GM21360 (cell line): ENCODE results near the gene MIB1.

Experiments
- ATAC-seq: cut with Tn5 transposase; IDR thresholded peaks from one replicate; pipeline ENCODE4 v1.9.1; 2021; ENCODE audit warnings: mild to moderate bottlenecking, moderate library complexity; ENCODE audit not compliant: unreplicated experiment

Gene MIB1

DNA sequence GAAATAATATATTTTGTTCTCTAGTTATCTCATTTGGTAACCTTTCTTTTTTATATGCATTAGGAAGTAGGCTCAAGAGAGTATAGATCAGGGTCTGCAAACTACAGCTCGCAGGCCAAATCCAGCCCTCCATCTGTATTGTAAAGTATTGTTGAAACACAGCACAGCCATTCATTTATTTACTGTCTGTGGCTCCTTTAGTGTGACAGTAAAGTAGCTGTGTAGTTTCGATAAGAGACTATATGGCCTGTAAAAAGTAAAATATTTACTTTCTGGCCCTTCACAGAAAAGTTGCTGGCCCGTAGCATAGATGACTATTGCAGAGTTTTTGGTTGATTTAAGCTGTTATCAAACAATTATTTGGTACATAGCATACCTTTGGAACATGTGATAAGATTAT lies 67.6 kb downstream of the MIB1 start:
- ATAC-seq: no peak

DNA sequence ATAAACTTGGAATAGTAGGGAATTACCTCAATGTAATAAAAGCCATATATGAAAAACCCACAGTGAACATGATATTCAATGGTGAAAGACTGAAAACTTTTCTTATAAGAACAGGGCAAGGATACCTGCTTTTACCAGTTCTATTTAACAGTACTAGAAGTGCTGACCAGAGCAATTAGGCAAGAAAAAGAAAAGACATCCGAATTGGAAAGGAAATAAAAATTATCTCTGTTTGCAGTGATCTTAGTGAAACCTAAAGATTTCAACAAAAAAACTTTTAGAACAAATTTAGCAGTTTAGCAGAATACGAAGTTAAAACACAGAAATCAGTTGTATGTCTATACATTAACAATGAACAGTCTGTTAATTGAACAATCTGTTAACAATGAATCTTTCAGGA lies 69.1 kb downstream of the MIB1 start:
- no peak for ATAC-seq

DNA sequence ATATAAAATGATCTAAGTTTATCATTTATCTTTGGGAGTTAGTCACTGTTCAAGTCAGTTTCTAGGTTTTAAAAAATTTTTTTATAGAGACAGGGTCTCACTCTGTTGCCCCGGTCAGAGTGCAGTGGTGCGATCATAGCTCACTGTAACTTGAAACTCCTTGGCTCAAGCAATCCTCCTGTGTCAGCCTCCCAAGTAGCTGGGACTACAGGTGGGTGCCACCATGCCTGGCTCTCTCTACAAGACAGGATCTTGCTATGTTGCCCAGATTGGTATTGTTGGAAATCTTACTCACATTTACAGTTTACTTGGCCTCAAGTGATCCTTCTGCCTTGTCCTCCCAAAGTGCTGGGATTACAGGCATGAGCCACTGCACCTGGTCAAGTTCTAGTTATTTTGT lies 74.5 kb downstream of the MIB1 start:
- no peak for ATAC-seq

DNA sequence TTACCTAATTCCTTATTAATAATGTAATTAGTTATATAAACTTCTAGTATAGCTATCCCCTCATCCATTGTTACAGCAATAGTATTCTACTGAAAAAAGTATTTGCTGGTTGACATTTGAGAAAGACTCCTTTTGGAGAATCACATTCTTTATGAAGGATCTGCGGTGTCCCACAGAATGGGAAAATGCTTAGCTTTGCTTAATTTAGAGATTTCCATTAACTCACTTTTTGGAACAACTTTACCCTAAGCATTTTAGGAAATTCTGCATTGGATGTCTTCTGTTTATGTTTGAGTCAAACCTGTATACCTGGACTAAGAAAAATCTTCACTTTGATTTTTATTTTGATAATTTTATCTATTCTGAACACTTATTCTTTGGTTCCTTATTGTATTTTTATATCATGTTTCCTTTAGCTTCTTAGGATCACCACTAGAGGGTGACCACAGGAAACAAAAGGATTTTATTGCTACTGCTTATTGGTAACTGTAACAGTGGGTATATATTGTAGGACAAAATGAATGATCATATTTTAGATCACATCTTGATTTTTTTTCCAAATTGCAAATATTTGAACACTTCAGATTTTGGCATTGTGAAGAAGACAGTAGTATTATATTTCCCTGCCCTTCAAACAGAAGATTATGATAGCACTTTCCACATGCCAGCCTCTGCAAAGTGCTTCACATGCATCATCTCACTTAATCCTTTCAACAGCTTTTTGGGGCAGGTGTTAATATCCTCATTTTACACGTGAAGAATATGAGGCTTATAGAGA lies 79.6 kb downstream of the MIB1 start:
- ATAC-seq: no peak

DNA sequence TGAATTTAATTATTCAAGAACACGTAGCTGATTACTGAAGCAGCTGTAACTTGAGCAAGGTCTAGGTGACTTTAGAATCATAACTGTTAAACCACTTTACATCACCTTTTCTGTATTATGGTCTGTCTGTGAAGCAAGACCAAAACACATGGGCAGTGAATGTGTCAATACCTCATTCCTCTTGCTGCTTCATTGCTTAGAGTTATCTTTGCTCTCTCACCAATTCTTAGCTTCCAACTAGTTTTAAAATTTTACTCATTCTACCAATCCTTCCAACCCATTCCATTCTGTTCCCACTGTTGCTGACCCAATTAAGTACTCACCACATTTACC lies 80.2 kb downstream of the MIB1 start:
- no peak for ATAC-seq

DNA sequence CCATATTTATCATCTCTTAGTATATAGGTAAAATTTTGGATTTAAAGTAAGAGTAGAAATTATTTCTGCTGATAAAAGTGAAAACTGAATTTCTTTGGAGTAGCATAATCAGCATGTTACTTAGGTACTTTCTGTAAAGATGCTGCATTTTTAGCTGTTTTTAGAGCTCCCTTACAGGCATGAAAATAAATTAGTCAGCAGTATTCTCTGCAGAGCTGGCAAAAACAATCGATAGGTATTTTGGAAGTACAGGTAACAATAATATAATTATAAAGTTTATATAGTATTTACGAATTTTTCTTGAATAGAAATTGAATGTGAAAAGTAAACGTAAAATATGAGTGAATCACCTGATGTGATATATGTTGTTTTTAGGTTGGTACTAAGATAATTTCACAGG lies 83.3 kb downstream of the MIB1 start:
- ATAC-seq: no peak

DNA sequence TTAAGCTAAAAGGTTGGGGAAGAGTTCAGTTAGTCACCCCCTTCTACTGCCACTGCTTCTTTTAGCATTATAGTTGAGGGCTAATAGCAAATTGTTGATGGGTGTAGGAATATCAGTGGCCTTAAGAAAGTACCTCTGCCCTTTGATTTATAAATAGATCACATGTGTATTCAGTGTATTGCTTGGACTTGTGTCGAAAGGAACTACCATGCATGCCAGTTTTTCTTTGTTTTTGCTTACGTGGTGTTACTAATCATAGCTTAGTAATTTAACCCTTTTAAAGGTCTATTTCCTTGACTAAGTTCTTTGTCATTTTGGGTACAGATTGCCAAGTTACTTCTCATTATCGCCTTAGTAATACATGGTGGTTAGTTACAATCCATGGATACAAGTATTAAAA lies 85.6 kb downstream of the MIB1 start:
- ATAC-seq: no peak

DNA sequence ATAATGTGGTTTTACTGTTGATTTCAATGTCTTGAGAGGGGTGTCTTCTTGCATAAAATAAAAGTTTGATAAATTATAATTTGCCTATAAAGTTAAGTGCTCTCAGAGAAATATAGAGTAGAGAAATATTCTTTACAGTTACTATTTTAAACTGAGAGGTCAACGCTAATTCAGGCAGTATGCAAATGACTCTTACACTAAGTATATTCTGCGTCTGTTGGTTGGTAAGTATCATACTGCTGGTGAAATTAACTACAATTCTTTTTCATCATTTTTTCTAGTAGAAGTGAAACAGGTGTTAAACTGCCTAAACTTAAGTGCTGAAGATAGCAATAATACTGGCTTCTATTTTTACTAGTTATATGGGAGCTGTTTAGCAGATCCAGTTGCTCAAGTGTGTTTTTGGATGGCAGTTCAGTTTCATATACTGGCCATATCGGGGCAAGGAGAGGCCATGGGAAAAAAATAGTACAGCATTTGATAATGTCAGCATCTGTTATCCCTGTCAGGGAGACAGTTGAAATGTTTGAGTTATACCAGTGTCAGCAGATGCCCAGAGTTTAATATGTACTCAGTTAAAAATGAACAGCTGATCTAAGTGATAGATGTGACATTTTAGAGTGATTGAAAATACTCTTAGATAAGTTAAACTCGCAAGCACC lies 86.2 kb downstream of the MIB1 start:
- no peak for ATAC-seq

DNA sequence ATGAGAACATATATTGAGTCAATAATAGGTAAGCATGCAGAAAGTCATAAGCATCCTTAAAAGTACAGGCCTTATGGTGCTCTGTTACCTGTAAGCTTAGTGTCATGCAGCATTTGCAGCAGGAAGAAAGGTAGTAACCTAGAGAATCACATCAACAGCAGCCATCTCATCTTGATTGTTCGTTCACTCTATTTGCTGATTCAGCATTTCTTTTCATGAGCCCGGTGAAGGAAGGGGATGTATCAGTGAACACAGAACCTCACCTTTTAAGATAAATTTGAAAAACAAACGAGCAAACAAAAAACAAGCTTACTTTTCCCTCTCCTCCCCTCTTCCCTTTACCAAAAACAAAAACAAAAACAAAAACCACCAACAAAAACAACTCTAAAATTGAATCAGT lies 89.9 kb downstream of the MIB1 start:
- ATAC-seq: no peak

DNA sequence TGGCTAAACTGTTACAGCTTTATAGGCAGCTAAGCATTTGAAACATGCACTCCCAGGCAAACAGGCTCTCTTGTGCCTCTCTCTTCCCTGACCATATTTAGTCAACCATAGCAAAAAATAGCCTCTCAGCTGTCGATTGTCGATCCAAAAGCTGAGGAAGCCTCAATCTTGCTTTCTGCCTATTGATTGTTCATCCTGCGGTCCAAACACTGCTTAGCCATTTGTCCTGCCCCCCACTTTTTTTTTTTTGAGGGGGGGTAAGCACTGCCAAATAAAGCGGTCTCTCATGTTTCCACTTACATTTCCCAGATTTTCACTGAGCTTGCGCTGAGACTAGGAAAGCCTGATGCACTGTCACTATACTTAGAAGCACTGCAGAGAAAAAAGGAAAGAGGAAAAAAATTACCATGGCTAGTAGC lies 90.8 kb downstream of the MIB1 start:
- no peak for ATAC-seq

DNA sequence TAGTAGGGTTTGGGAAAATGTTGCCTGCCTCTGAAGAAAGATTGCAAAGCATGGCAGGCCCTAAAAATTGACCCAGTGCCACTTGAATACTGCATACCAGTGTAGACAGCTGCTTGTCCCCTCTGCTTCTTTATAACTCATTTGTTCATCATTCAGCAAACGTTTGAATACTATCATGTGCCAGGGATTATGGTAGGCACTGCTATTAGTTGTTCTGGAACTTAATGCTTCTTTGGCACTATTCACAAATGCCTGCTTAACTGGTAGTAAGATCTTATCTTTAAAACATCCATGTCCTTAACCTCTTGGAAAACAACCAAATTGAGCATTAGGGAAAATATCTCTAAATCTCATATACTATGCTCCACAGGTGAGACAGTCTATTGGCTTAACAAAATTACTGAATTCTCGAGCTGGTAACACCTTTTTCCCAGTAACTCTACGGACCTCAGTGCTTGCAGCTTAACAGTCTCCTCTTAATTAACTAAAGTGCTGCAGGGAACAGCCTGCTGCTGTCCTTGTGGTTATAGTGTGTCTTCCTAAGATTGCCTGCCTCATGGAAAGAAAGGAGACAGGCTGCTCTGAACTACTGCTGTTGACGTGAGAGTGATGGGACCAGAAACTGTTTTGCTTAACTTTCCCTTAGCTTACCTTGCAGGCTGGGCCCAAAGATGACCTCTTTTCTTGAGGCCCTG lies 93.2 kb downstream of the MIB1 start:
- no peak for ATAC-seq

DNA sequence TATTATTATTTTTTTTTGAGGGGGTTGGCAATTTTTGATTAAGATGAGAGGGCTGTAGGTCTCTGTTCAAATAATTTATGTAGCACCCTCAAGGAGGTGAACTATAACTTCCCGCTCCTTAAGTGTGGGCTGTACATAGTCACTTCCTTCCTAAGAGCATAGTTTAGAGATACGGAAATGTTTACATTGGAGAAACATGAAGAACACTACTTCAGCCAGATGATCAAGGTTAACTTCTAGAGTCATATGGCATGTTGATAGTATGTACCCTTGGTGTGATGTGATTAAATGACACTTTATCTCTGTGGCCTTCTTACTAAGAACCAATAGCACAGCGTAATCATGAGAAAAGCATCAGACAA lies 93.7 kb downstream of the MIB1 start:
- no peak for ATAC-seq

DNA sequence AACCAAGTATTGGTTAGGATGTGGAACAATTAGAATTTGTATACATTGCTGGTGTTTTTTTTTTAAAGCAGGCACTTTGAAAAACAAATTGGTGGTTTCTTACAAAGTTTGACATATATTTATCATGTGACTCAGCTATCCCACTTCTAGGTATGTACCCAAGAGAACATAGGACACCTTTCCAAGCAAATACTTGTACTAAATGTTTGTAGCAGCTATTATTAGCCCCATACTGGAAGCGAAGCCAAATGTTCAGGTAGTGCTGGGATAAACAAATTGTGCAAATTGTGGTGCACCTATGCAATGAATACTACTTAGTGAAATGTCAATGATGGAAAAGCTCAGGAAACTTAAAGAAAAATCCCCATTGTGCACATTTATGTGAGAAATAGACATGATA lies 101.0 kb downstream of the MIB1 start:
- no peak for ATAC-seq

DNA sequence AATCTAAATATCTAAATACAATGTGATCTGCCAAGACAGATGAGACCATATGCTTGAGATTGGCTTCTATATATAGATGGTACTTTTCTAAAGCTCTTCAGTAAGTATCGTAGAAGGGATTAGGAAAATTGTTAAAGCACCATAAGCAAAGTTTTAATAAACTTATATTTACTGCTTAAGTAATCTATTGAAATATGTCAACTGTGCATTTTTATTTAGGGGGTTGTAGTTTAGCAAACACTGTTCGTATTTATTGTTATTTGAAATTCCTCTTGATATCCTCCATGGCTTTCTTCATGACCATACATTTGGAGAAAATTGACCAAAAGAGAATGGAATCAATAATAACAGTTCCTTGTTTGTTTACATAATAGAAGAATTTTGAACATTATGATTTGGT lies 102.7 kb downstream of the MIB1 start:
- no peak for ATAC-seq

DNA sequence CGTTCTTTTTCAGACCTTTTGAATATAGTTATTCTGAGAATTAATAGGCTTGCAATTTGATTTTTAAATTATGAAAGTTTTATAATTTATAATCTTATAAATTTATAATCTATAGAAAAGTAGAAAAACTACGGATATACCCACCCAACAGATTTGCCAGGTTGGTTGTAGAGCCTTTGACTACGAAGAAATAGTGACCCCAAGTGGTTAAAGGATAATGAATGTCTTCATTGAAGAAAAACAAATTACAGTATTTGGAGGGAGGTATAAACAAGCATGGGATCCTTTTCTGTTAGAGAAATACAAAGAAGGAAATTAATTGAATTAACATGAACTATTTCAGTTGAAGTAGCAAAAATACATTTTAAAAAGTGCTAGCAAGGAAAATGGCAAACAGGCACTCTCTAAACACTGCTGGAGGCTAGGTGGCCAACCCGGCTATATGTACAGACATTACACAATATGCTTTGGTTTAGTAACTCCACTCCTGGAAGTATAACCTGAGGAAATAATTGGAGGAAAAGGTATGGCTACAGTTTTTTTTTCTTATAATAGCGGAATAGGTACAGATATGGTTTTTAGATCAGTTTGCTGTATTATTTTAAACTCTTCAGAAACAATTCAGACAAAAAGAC lies 110.9 kb downstream of the MIB1 start:
- ATAC-seq: no peak

DNA sequence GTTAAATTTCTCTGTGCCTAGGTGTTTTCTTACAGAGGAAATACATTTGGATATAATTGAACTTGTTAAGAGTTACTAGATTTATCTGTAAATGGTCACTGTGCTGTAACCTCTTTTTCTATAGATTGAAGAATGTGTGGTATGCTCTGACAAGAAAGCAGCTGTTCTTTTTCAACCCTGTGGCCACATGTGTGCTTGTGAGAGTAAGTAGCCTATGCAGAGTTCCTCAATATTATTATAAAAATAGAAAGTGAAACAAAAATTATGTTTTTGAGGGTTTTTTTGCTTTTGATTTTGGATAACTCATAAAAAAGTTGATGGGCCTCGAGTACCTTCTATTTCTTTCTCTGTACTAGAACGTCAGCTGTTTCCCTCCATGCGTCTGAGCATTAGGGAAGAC lies 112.4 kb downstream of the MIB1 start:
- peak; percentile 76 for ATAC-seq

DNA sequence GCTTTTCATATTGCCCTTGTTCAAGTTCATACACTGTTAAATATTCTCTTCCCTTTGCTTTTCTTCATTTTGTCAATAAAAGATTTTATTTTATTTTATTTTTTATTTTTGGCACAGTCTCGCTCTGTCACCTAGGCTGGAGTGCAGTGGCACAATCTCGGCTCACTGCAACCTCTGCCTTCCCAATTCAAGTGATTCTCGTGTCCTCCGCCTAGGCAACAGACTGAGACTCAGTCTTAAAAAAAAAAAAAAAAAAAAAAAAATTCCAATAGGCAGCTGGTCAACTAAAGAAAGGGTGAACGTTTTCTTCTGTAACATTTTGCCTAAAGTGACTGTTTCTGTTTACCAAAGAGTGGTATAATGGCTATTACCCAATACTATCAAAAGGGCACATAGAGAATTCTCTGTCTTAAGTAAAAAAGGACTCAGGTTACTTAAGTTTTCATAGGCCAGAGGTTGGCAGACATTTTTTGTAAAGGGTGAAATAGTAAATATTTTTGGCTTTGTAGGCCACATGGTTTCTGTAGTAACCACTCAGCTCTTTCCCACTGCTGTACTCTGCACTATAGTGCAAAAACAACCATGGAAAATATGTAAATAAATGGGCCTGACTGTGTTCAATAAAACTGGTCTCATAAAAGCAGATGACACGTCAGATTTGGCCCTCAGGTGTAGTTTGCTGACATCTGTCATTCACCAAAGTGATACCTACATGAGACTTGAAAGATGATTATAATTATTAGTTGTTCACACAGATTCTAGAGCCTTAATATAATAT lies 113.4 kb downstream of the MIB1 start:
- ATAC-seq: no peak

DNA sequence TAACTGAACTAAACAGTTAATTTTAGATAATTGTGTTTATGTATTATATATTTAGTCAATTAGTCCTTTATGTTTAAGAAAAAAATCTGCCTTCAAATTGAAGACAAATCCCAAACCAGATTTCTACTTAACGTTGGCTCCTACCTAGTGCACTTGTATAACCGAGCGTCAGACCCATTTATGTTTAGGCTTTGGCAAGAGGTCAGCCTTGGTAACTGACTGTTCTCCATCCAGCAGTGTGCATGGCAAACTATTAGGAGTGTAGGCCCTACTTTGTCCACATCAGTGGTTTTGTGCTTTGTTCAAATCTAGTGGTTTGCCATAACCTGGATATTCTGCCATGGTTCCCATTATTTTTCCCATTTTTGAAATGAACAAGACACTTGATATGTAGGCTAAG lies 114.8 kb downstream of the MIB1 start:
- no peak for ATAC-seq

DNA sequence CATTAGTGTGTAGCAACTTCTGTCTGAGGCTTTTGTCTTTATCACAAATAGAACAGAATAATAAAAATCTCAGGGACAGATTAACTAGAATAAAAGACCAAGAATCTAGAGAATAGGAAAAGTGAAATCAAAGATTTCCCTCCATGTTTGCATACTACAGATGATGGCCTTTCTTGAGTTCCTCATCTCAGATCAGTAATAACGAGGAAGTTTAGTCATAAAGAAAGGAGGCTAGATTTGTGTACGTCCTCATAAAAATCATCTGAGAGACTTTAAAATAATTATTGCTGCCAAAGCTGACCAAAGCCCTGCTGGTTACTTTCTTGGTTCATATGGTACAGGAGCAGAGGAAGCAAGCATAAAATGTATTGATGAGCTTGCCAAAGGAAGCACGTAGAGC lies 117.3 kb downstream of the MIB1 start:
- no peak for ATAC-seq

DNA sequence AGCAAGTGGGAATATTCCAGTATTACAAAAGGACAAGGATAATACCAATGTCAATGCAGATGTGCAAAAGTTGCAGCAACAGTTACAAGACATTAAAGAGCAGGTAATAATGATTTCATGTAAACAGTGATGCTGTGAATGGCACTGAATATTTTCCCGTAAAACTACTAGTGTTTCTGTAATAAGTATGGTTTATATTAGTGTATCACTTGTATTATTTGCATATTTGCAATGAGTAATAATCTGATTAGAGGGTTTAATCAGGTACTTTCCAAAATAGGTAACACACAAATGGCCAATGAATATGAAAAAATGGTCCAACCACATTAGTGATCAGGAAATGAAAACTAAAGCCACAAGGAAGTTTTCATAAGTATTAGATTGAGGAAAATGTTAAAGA lies 118.0 kb downstream of the MIB1 start:
- ATAC-seq: no peak

DNA sequence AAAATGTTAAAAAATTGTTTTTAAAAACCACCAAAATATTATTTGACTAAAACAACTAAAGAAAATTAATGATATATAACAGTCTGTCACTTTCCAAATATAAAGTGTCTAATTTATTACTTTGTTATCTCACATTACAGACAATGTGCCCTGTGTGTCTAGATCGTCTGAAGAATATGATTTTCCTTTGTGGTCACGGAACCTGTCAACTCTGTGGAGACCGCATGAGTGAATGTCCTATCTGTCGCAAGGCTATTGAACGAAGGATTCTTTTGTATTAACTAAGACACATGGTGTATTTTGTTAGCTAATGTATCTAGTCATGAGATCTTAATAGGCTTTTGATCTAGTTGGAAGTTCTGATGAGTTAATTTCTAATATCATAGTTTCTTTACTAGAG lies 123.8 kb downstream of the MIB1 start:
- no peak for ATAC-seq
